ENCODE results near the gene SPEF2. TPM values are rescaled to one million over a fixed set of nuclear protein-coding genes. Genes with fewer than 3 reads are reported as not detected.
"Not testable (repeated sequence)": the region's sequence is repeated elsewhere in the genome, so short reads cannot be mapped to it uniquely, and the experiment has no call there.

Gene SPEF2
- polyA plus RNA-seq, 4 donors: 24.6 to 62.4 (median 45.8) TPM

DNA sequence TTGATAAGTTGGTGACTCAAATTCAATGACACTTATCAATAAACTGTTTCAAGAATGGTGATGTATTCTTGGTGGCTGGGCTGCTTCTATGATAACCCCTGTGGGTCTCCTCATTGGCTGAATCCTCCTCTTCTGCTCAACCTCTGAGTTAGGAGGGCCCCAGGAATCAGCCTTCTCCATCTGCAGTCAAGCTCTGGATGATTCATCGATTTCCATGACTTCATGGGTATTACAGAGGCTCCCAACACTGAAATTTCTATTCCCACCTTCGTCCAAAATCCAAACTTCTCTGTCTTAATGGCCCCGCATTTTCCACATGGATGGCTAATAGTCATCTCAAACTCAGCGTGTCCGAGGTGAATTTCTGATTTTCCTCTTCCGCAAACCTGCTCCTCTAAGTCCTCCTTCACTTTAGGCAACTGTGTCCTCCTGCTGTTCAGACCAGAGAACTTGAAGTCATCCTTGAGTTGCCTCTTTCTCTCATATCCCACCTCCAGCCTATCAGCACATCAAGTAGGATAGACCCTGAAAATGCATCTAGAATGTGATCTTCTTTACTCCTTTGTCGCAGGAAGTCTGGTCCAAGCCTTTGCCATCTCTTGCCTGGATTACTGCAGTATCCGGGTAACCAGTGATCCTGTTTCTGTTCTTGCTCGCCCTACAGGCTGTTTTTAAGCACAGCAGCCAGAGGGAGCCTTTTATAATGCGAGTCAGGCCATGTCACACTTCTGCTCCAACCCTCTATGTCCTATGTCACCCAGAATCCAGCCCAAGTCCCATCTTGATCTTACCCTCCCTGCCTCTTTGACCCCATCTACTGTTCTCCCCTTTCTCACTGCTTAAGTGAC, 197.7 kb downstream of the SPEF2 start:
- no peak for DNase-seq (ENCODE audit: low read depth in 4 of 4, low spot score in 3 of 4)

DNA sequence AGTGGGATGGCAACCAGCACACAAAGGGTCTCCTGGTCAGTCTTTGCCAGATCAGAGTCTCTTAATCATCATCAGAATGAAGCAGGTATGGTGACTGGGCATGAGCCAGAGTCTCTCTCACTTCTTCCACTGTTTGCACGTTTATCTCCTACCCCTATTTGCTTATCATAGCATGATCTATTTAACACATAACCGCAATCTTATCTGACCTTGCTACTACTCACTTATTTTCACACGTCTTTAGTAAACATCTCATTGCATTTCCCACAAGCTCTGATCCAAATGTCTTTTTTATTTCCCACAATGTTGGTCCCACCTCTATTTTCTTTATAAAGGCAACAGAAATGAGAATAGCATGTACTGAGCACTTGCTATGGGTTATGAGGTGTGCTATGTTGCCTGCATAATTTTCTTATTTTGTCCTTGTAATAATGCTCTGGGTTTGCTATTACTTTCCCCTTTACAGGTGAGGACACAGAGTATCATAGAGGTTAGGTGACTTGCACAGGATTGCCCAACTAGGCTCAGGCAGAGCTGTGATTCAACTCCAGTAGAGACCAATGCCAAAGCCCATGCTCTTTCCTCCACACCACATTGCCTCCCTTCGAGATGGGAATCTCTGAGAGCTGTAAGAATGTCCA, 199.3 kb downstream of the SPEF2 start:
- DNase-seq (ENCODE audit: low read depth in 4 of 4, low spot score in 3 of 4): no peak

DNA sequence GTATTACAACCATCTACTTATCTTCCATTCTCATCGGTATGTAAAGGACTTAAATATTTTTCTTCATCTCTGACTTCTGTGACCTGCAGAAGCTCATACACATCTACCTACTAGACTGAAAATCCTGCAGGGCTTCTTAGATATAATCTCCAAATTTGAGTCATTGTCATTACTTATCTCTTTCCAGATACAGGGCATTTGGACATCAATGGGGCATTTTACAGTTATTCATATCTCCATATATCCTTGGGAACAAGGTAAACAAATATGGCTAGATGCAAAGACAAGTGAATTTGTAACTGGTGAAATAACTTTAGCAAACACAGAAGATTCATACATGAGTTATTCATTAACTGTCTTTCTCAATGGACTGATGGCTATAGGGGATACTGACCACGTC, 201.4 kb downstream of the SPEF2 start:
- no peak for DNase-seq (ENCODE audit: low read depth in 4 of 4, low spot score in 3 of 4)

DNA sequence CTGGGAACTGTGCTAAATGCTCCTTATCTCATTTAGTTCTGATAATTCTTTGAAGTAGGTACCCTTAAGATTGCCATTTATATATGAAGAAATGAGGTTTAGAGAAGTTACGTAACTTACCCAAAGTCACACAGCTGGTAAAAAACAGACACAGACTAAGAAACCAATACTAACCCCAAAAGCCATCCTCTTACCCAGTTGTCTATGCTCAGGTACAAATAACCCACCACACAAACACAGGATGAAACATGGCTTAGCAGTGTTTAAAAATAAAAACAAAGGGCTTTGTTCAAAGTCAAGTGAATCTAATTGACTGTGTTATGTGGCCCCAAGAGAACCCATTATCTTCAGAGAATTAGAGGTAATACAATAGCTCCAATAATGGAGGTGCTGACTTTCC, 202.0 kb downstream of the SPEF2 start:
- DNase-seq (ENCODE audit: low read depth in 4 of 4, low spot score in 3 of 4): no peak

DNA sequence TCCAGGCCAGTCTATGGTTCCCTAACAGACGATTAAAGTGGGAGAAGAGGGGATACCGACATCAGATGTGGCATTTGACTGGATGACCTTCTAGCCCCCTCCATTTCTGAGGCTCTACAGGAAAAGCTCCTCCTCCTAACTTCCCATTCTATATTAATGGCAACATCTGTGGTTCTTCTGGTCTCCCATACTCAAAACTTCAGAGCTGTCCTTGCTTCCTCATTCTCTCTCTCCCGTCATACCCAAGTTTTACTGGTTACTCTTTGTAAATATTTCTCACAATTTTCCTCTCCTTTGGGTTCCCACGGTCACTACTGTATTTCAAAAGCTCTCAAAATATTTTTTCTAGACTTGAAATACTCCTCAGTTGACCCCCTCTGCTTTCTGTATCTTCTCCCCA, 203.1 kb downstream of the SPEF2 start:
- no peak for DNase-seq (ENCODE audit: low read depth in 4 of 4, low spot score in 3 of 4)

DNA sequence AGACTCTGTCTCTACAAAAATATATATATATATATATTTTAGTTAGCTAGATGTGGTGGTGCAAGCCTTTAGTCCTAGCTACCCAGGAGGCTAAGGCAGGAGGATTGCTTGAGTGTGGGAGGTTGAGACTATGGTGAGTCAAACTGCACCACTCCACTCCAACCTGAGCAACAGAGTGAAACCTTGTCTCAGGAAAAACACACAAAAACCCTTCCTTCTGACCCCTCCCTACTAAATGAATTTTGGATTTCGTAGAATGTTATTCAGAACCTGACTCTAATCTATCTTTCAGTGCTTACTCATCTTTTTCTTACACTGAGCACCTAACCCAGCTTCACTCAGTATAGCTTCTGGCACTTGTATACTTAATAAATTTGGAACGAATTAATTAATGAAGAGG, 203.8 kb downstream of the SPEF2 start:
- DNase-seq (ENCODE audit: low read depth in 4 of 4, low spot score in 3 of 4): no peak

DNA sequence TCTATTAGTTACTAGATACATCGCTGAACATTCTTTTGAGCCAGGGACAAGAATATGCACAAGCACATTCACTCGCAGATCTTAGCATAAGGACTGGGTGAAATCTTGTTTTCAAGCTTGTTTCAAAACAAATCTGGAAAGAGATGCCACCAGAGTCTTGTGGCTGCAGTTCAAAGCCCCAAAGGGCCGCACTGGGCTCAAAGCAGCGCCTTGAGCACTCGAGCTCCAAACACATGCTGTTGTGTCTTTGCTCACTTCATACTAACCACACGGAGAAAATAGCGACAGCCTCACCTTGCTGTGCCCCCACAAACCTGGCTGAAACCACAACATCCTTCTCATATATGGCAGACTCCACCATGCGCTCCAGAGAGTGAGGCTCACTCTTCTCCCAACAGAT, 204.8 kb downstream of the SPEF2 start:
- DNase-seq (ENCODE audit: low read depth in 4 of 4, low spot score in 3 of 4): no peak

DNA sequence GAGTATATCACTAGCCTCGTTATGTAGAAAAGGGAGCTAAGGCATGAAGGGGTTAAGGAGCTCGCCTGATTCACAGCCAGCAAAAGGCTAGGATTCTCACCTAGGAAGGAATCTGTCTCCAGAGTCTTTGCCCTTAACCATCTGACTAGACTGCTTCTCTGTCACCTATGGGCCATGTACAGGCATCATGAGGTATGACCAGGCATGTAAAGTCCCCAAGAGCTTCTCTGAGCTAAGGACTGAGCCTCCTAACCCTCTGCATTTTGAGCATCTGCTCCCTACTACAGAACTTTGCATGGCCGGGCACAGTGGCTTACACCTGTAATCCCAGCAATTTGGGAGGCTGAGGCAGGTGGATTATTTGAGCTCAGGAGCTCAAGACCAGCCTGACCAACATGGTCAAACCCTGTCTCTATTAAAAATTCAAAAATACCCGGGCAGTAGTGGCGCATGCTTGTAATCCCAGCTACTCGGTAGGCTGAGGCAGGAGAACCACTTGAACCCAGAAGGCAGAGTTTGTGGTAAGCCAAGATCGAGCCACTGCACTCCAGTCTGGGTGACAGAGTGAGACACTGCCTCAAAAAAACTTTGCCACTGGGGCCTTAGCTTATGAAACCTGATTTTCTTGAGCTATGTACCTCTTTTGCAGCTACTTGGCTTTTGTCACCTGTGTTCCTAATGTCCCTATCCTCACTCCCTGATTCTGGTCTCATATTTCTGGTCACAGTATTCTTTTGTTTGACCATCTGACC, 205.9 kb downstream of the SPEF2 start:
- no peak for DNase-seq (ENCODE audit: low read depth in 4 of 4, low spot score in 3 of 4)

DNA sequence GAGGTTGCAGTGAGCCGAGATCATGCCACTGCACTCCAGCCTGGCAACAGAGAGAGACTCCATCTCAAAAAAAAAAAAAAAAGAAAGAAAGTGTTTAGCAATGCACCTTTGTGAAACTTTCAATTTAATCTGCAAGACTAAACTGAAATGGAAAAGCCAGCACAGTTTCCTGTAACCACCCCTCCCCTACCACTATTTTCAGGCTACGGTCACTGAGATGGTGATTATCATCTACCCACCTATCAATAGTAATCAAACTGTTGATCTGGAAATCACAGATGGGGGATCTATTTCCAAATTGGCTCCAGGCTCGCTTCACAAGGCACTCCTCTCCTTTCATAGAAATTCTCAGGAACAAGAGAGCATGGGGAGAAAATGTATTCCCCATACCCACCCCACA, 208.4 kb downstream of the SPEF2 start:
- no peak for DNase-seq (ENCODE audit: low read depth in 4 of 4, low spot score in 3 of 4)

DNA sequence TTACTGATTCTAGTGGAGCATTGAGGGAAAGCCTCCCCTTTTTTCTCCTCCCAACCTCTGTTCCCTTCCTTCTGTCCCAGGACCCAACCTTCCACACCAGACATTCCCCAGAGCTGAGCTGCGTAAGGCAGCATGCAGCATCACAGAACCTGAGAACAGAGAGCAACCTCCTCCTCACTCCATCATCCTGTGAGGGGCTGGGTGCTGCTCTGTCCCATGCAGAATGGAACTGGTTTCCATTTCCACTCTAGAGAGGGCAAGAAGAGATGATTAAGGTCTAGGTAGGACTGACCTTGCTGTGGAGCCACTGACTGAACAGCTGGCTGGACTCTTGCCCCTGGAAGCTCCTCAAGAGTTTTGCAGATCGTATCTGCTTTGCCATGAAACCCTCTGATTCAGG, 208.9 kb downstream of the SPEF2 start:
- no peak for DNase-seq (ENCODE audit: low read depth in 4 of 4, low spot score in 3 of 4)

DNA sequence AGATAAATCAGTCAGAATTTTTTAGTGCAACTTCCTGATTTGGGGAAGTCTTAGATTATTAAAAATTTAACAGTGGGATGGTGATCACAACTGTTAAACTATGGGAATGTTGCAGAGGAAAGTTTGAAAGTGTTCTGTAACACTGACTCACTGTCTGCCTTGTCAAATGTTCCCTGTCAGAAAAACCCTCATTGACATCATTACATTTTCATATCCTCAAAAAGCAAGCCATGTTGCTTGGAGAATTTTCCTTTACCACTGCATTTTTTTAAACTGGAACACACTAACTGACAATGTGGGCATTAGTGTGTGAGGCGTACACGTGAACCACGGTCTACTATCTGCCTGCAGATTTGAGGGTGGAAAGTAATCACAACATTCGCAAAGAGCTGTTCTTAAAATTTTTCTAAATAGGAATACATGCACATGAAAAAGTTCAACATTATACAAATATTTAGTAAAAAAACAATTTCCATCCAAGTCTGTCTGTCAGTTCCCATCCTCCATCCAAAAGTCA, 210.5 kb downstream of the SPEF2 start:
- DNase-seq (ENCODE audit: low read depth in 4 of 4, low spot score in 3 of 4): no peak

DNA sequence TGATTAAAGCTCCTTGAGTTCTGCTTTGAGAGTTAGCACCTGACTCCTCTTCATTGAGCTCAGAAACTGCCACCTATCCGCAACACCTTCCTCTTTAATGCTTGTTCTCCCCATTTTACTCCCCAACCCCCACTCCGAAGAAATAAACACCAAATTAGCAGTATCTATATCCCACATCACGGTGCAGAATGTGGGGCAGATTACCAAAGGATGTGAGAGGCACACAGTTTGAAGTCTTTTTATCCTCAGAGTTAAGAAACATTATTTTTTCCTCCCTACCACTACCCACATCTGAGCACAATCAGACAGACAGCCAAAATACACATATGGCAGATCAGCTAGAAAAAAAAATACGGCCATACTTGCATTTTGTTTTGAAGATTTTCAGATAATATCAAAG, 212.9 kb downstream of the SPEF2 start:
- no peak for DNase-seq (ENCODE audit: low read depth in 4 of 4, low spot score in 3 of 4)

DNA sequence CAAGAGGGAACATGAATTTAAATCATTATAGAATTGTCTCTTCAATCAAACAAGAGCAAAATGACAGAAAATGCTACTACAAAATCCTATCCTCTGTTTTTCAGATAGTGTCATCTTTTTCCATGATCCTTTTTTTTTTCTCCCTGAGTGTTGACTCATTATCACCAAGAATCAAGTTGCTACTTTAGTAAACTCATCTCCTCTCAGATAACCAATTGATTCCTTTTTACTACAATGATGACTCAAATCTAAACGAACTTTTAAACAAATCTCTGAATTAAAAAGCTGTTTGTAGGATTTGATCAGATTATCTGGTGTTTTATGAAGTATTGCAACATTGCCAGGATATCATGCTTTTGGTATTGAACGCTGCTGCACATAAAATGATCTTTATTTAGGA, 215.1 kb downstream of the SPEF2 start:
- no peak for DNase-seq (ENCODE audit: low read depth in 4 of 4, low spot score in 3 of 4)

DNA sequence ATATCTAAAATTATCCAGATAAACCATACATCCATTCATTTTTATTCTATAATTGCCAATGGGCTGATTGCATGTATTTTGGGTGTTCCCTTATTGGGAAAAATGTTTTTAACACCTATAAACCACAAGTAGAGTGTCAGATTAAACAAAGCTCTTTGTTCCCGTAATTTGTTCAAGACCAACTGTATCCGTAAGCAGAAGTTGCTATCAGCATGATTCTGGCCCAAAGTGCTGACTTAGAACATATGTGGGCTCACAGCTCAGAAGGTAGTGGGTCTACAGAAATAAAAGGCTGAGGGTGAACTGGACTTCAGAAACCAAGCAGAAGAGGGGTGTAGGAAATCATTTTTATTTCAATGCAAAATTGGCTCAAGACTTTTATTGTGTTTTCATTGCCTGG, 215.6 kb downstream of the SPEF2 start:
- DNase-seq (ENCODE audit: low read depth in 4 of 4, low spot score in 3 of 4): no peak

DNA sequence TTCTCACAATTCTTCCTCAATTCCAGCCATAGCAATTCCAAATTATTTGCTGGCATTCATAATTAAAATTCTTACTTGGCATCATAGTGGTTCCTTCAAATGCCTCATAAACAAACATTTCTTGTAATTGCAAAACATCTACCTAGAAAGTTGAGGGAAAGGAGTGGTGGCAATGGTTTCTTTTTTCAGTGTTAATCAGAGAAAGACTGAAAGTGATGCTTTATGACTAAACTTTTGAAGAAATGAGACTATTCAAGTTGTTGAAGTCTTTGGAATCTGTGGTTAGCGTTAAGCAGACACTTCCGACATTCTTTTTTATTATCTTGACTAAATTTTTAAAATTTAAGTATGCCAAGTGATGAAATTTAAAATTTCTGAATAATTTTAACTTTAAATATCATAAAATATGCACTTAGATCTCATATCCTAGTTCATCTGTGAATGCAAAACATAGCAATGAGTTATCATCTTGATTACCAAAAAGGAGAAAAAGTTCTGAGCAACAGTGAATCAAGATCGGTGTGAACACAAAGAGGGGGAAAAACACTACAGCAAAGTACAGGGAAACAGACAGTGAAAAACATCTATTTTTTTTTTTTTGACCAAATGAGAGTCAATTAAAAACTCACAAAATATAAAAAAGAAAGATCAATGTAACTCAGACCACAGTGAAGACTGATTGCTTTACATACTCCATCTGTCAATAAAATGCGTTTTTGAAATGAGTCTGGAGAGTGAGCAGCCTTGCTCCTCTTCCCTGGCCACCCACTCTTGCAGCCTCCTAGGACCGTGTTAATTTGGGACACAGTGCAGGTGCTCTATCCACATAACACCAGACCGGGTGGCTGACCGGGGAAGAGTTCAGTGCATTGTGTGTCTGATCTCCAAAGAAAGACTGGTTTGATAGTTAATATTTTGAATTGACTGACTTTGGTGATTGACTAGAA, 218.4 kb downstream of the SPEF2 start:
- no peak for DNase-seq (ENCODE audit: low read depth in 4 of 4, low spot score in 3 of 4)

DNA sequence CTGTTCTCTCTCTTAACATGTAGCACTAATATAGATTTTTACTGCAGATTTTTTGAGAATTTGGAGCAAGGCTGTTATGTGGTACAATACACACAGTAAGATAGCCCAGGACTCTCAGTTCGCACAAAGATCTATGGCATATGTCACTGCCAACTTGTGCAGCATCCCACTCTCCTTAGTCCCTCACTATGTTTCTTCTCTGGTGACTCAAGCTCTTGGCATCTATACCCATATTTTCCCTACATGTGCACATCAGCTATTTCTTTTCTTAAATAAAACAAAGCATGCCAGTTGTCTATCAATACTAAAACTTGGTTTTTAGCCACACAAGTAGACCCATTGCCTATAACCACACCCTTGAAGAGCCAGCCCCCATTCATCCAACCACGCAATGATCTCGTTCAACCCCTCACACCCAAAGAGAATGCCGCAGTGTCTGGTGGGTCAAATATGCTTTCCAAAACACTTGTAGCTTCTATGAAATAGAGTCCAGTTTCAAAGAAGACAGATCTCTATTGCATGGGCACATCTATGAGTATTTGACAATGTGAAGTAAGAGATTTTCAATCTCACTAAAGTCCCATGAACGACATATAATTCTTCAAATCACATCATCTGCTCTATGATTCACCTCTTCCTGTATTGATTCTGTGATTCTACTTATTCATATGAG, 220.8 kb downstream of the SPEF2 start:
- no peak for DNase-seq (ENCODE audit: low read depth in 4 of 4, low spot score in 3 of 4)

DNA sequence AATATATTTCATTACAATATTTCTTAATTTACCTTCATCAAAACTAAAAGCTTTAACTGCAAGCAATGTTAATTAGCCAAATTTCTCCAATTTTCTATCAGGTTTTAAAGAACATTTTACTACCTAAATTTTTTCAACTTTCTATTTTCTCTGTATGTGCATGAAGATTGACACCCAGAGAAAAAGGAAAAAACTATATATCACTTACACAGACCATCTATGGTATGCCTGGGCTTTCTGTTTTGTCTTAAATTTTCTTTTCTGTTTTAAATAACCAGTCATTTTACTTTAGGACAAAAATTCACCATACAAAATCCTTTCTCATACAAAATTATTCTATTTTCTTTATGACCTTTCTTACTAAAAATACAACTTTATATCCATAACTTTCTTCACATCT, 225.2 kb downstream of the SPEF2 start:
- no peak for DNase-seq (ENCODE audit: low read depth in 4 of 4, low spot score in 3 of 4)

DNA sequence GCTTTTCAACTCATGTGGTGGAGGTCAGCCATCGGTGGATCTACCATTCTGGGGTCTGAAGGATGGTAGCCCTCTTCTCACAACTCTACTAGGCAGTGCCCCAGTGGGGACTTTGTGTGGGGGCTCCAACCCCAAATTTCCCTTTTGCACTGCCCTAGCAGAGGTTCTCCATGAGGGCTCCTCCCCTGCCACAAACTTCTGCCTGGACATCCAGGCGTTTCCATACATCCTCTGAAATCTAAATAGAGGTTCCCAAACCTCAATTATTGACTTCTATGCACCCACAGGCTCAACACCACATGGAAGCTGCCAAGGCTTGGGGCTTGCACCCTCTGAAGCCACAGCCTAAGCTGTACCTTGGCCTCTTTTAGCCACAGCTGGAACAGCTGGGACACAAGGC, 227.8 kb downstream of the SPEF2 start:
- DNase-seq (ENCODE audit: low read depth in 4 of 4, low spot score in 3 of 4): not testable (repeated sequence)

DNA sequence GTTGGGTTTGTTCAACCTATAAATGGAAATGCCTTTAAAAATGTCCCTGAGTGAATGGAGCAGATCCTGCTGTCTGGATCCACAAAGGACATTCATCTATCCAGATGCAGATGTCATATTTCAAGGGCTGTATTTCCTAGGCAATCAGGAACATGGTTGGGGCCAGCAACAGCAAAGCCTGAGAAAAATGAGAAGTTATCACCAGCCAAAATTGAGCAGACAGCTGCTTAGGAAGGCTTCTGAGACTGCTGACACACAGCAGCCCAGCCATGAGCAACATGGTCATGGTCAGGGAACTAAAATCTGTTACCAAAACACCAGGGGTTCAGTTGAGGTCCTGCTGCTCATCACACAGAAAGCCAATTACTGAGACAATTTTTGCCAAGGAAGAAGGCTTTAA, 229.8 kb downstream of the SPEF2 start:
- no peak for DNase-seq (ENCODE audit: low read depth in 4 of 4, low spot score in 3 of 4)

DNA sequence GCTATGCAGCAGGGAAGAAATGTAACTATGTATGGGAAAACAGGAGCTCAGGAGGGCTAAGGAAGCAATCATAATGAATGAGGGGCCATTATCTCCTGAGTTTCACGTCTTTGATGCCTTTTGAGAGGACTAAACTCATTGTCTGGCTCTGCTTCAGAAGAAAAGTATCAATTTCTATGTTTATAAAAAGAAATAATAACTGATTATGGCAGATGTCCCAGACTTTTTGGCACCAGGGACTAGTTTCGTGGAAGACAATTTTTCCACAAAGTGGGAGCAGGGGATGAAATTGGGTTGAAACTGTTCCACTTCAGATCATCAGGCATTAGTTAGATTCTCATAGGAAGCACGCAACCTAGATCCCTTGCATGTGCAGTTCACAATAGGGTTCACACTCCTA, 230.3 kb downstream of the SPEF2 start:
- DNase-seq (ENCODE audit: low read depth in 4 of 4, low spot score in 3 of 4): no peak
